ENCODE results near the gene CD276.
"Not testable (repeated sequence)": the region's sequence is repeated elsewhere in the genome, so short reads cannot be mapped to it uniquely, and the experiment has no call there.

CD276 gene

GRCh38 chr15:73712107-73712506, 27.9 kb downstream of the CD276 start:
- DNase-seq = no peak

DNA sequence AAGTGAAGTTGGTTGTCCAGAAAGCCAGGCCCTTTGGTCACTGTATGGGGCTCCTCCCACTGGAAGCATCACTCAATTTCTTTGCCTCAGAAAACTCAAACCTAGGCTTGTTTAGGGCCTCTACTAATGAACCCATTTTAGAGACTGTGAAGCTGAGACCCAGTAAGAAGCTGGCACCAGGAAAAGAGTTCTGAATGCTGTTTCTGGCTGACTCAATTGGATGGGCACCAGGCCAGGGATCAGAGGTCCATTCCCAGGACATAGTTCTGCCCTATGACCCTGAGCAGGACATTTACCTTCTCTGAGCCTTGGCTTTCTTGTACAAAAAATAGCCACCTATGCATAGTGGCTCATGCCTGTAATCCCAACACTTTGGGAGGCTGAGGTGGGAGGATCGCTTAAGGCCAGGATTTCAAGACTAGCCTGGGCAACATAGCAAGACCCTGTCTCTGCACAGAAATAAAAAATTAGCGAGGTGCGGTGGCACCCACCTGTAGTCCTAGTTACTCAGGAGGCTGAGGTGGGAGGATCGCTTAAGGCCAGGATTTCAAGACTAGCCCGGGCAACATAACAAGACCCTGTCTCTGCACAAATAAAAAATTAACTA, 30.6 kb downstream of the CD276 start:
- no peak for DNase-seq

DNA sequence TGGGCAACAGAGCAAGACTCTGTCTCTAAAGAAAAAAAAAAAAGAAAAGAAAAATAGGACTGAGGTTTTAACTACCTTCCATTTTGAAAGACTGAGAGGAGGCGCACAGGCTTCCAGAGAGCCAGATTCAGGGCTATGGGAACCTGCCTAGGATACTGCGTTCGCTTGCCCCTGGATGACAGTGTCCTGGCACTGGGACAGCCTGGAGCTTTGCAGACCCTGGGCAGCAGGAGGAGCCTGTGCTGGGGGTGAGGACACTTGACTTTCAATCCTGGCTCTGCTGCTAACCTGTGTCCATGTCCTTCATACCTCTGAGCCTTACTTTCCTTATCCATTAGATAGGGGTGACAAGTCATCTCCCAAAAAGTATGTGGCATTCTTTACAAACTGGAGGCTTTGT, 31.2 kb downstream of the CD276 start:
- no peak for DNase-seq

DNA sequence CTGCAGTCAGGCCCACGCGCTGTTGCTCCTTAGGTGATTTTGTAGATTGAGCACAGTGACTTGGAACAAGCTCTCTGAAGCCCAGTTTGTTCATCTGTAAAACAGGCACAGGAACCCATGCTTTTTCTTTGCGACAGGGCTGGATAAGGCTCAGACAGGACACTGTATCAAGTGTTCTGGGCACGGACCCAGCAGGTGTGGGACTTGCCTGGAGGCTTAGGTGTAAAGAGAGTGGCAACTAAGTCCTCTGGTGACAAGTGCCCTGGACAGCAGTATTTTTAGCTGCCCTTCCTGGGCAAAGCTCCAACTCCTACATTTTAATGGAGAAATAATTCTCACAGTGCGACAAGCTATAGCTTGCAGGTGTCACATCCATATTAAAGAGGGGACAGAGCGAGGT, 32.2 kb downstream of the CD276 start:
- DNase-seq = peak; percentile 64

GRCh38 chr15:73717206-73717605, 33.0 kb downstream of the CD276 start:
- no peak for DNase-seq

DNA sequence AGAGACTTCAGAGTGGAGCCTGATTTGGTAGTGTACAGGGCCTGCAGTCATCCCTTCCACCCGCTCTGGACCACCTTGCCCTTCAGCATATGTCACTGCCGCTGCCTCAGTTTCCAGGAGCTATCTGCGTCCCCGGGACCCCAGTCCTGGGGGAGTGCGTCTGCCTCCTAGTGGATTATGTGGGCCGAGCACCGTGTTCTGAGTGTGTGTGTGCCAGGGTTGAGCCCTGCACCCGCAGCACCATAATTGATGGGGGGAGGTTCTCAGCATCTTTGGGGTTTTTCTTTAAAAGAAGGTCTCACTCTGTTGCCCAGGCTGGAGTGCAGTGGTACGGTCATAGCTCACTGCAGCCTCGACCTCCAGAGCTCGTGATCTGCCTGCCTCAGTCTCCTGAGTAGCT, 33.6 kb downstream of the CD276 start:
- no peak for DNase-seq

DNA sequence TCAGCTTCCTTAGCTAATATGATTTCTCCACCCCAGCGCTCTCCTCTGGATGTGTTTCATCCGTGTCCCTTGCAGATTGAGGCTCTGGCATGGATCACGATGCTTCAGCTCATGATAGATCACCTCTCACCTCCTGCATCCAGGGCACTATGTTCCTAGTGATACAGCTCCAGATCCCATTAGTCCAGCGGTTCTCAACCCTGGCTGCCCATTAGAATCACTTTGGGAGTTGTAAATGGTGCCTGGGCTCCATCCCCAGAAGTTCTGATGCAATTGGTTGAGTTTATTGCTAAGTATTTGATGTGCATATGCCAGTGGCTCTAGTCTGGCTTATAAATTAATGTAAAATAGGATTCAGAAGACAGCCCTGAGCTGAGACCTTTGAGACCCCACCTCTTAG, 34.5 kb downstream of the CD276 start:
- DNase-seq = no peak

DNA sequence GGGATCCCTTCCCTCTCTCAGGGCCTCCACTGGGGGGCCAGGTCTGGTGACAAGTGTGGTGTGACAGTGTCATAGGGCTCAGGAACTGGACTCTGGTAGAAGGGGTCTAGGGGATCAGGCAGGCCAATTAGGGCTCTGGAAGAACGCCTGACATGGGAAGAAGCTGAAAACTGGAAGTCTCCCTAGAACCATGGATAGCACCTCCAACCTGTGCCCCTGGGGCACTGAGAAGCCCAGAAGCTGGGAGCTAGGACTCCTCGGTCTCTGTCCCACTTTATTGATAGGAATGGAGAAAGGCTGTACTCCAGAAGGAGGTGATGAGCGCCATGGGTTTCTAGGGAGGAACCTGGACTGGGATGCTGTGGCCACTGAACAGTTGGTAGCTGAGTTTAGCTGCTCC, 38.2 kb downstream of the CD276 start:
- no peak for DNase-seq

DNA sequence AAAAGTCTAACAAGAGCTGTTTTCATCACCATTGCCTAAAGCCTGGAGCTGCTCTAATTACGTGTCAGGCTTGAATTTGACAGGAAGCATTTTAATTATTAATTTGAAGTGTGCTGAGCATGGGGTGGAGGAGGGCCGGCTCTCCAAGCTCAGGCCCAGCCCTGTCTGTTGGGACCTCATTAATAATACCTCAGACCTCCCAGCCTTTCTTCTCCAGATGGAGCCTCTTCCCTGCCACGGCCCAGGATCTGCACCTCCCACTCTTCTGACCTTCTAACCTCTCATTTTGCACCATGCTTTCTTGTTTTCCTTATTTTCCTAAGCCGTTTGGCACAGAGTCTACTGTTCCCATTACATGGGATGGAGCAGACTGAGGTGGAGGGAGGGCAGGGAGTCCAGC, 39.0 kb downstream of the CD276 start:
- DNase-seq = no peak

DNA sequence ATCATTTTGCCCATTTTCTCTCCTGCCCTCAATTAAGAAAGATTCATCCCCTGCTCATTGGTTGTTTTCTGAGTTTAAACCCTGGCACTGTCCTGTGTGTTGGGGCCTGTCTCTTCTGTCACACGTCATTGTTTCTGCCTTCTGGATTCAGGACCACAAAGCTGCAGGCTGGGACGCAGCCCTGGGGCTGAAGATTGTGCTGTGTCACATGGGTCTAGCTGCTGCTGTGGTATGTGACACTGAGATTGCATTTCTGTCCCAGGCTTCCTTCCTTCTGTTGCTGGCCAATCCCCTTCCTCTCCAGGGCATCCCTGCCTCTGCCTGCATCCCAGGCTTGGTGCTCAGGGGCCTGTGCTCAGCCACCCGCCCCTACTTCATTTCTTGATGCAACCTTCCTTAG, 40.0 kb downstream of the CD276 start:
- no peak for DNase-seq

DNA sequence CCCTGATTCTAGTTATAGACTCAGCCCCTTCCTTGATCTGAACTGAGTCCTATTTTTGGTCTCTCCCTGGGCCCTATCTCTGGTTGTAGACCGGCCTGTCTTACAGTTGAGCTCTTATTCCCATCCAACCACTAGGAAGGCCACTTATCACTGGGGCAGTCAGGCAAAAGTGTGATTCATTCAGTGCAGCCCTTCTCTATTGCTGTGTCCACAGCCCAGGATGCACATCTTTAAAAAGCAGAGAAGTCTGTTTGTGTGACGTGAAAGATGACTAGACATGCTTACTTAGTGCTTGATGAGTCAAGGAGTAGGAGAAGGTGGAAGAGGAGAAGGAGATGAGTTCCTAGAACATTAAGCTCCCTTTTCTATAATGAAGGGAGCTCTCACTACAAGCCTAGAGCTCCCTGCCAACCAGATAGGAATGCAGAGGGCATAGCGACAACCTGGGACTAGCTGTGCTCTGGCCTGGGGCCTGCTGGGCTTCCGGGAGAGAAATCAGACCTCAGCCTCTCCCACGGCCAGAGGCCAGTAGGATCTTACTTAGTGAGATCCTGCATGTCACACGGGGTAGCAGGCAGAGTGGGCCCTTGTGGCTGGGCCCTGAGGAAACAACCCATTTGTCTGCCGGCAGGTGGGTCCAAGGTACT, 43.3 kb downstream of the CD276 start:
- DNase-seq = no peak

GRCh38 chr15:73732051-73732450, 47.9 kb downstream of the CD276 start:
- not testable (repeated sequence) for DNase-seq

GRCh38 chr15:73732930-73733329, 48.7 kb downstream of the CD276 start:
- DNase-seq = no peak

- no peak for DNase-seq
Measured at GRCh38 chr15:73737535-73737934, 53.4 kb downstream of the CD276 start.

DNA sequence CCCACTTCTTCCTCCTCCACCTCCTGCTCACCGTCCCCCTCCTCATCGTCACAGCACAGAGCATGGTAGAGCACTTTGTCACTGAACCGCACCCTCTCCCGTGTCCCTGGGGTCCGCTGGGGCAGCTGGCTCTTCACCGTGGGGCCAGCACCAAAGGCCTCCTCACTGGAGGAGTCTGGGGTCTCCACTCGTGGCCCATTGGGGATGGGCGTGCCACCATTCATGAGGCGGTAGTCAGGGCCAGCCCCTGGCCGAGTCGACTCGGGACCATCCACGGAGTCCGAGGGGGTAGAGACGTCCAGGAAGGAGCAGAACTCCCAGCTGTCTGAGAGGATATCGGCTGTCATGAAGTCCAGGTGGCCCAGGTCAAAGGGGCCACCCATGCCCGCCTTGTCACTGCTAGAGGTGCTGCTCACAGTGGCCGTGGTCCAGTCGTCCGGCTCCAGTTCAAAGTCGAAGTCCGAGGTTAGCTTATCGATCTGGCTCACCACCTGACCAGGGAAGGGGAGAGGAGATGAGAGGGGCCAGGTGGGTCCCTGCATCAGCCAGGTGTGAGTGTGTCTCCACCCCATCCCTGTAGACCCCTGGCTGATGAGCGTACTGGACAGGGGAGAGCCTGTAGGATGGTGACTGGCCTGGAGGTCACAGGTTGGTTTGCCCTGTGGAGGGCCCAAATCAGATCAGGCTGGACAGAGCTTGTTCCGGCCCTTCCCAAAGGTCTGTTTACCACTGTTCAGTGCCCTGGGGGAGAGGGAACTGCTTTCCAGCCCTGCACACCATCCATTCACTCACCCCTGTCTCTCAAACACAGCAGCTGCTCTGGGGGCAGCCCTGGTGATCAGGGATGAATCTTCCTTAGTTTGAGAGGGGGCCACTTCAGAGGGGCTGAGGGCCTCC, 56.2 kb downstream of the CD276 start:
- DNase-seq = no peak

DNA sequence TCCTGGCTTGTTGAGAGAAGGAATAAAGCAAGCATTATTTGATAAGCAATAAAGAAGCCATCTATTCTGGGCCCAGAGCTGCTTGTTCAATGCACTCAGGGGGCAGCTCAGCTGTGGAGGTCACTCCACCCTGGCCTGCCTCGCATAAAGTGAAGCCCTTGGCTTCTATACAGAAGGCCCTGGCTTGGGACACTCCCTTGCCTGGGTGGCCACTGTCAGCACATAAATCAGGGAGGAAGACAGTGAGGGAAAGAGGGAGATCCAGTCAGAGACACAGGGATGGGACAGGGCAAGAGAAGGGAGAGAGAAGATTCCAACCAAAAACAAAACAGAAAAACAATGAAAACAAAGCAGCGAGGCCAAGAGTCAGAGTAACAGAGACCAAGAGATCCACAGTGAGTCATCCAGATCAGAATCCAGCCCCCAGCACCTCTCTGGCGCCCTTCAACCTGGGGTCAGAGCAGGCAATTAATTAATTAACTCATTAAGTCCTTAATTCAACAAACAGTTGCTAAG, 57.2 kb downstream of the CD276 start:
- no peak for DNase-seq

- no peak for DNase-seq
Measured at GRCh38 chr15:73744293-73744692, 60.1 kb downstream of the CD276 start.

GRCh38 chr15:73745073-73745472, 60.9 kb downstream of the CD276 start:
- no peak for DNase-seq

- DNase-seq = no peak
Measured at GRCh38 chr15:73746261-73746660, 62.1 kb downstream of the CD276 start.

DNA sequence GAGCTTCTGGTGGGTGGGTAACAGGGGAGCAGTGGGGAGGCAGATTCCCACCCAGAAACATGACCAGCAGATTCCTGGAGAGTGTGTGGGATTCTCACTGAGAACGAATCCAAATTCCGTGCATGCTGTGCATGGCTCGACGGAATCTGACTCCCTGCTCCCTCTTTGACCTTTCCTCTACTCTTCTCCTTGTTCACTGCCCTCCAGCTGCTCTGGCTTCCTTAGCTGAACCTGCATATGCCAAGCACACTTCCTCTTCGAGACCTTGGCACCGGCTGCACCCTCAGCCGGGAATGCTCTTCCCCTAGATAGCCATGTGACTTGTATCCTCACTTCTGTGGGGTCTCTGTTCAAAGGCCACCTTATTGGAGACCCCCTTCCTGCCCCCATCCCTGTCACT, 62.7 kb downstream of the CD276 start:
- no peak for DNase-seq

GRCh38 chr15:73747847-73748590, 63.8 kb downstream of the CD276 start:
- no peak for DNase-seq

DNA sequence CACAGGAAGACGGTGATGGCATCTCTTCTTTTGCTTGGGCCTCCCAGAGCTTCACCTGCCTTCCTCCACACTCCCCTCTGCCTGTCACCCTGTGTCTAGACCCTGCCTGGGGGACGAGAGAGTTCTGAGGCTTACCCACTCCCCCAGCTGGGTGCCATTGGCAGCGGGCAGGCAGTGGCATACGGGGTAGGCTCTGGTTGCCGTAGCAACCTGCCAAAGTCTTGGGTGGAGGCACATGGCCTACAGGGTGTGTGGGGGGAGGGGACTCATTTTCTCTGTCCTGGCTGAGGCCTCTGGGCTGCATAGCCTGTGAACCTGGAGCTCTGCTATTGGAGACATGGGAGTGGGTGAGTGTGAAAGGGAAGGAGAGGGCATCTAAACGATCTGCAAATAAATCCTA, 64.5 kb downstream of the CD276 start:
- DNase-seq = no peak

- no peak for DNase-seq
Measured at GRCh38 chr15:73749533-73749932, 65.3 kb downstream of the CD276 start.
